HUES6 (cell line): ENCODE measurements around the gene TRMT44.
"Not testable (repeated sequence)": the region's sequence is repeated elsewhere in the genome, so short reads cannot be mapped to it uniquely, and the experiment has no call there.

Source experiments
- H3K27ac ChIP-seq: 2 replicates; pipeline ENCODE4 v1.7.0; 2013; ENCODE audit warnings: low read depth, mild to moderate bottlenecking, low read length, inconsistent platforms
- H3K27me3 ChIP-seq: 2 replicates; pipeline ENCODE4 v1.6.1; 2013; ENCODE audit warnings: low read length; ENCODE audit not compliant: control insufficient read depth, insufficient read depth
- H3K36me3 ChIP-seq: 2 replicates; pipeline ENCODE4 v1.6.1; 2013; ENCODE audit warnings: low read length; ENCODE audit not compliant: control insufficient read depth, insufficient read depth
- H3K4me1 ChIP-seq: 2 replicates; pipeline ENCODE4 v1.6.1; 2013; ENCODE audit warnings: low read length; ENCODE audit not compliant: control insufficient read depth, insufficient read depth
- H3K4me3 ChIP-seq: 2 replicates; pipeline ENCODE4 v1.5.1; 2013; ENCODE audit warnings: low read depth, low read length
- H3K9ac ChIP-seq: one replicate; pipeline ENCODE4 v1.6.1; 2013; ENCODE audit warnings: mild to moderate bottlenecking, low read length
- H3K9me3 ChIP-seq: 2 replicates; pipeline ENCODE4 v1.6.1; 2013; ENCODE audit warnings: low read depth, low read length; ENCODE audit not compliant: control insufficient read depth, insufficient read depth

The TRMT44 gene

GRCh38 chr4:8407756-8408155, 32.8 kb upstream of the TRMT44 start:
- Histone ChIP-seq H3K9ac (no peak overlapping the region), H3K27ac (no peak overlapping the region), H3K4me1 (peaks cover 11% of the 10 kb centered on the region), H3K4me3 (no peak overlapping the region), H3K36me3 (peaks cover 10% of the 10 kb centered on the region), H3K27me3 (no peaks in the 10 kb centered on the region), H3K9me3 (no peaks in the 10 kb centered on the region)

- H3K4me3 ChIP-seq, result no peak overlapping the region
- H3K9me3 ChIP-seq, result no peaks in the 10 kb centered on the region
- peaks cover 12% of the 10 kb centered on the region for H3K36me3 ChIP-seq
- H3K4me1 ChIP-seq, result peaks cover 11% of the 10 kb centered on the region
- no peaks in the 10 kb centered on the region for H3K27me3 ChIP-seq
- no peak overlapping the region for H3K27ac ChIP-seq
- H3K9ac ChIP-seq, result no peak overlapping the region
These were observed 31.1 kb upstream of the TRMT44 start for GRCh38 chr4:8409264-8410065.

DNA sequence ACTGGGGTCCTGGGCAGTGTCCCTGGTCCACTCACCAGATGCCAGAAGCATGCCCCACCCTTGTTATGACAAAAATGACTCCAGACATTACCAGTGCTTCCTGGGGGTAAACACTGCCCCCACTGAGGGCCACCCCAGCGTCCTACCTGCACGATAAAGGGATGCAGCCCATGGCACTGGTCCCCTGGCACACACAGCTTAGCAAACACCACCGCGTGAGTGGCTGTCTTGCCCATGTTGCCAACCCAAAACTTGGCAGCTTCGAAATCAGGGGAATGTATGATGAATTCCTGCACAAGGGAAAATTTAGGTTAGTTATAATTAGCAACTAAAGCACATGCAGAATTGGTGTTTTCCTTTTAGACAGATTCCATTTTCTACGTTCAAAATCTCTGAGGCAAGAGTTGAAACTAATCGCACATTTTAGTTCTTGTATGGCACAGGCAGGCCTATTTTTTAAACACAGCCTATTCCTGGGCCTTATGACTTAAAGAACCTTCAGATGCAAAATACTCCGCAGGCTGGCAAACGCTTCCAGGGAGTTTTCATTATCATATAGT, 30.4 kb upstream of the TRMT44 start:
- Histone ChIP-seq H3K4me3 (no peak overlapping the region), H3K9ac (no peak overlapping the region), H3K27me3 (no peaks in the 10 kb centered on the region), H3K9me3 (no peaks in the 10 kb centered on the region), H3K36me3 (peaks cover 13% of the 10 kb centered on the region), H3K4me1 (peaks cover 11% of the 10 kb centered on the region), H3K27ac (no peak overlapping the region)

GRCh38 chr4:8410641-8411271, 29.8 kb upstream of the TRMT44 start:
- Histone ChIP-seq H3K27me3 (no peaks in the 10 kb centered on the region), H3K4me1 (peaks cover 11% of the 10 kb centered on the region), H3K4me3 (no peak overlapping the region), H3K9ac (no peak overlapping the region), H3K9me3 (no peaks in the 10 kb centered on the region), H3K36me3 (peaks cover 10% of the 10 kb centered on the region), H3K27ac (no peak overlapping the region)

DNA sequence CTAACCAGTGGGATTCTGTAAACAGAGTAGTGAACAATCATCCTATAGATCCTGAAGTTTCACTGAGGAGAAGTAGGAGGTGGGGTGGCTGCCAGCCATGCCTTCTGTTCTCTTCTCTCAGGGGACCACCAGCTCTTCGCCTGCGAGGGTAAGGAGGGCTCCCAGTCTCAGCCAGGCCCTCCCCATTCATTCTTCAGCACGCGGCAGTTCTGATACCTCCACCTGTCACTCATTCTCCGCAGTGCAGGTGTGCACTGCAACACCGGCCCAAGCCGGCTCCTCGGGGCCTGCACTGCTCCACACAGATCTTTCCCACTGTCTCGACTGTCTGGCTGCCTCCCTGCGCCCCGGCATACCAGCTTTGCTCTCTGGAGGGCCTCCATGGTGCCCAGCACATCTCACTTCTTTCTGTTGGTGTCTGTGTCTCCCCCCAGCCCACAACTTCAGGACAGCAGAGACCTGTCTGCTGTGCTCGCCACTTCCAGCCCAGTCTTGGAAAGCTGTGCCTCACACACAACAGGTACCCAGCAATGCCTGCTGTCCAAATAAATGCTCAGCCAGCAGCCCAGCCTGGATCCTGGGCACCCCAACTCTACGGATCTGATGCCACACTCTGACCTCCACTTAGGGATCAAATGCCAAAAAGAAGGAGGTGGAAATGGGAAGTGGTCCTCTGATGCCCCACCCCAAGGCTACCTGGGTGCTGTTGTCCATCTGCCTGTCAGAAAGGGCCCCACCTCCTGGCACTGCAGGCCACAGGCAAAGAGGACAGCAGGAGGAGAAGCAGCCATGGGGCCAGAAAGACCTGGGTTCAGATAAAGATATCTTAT, 29.0 kb upstream of the TRMT44 start:
- Histone ChIP-seq H3K36me3 (peaks cover 12% of the 10 kb centered on the region; the same call in 1 of the 2 replicates), H3K9ac (no peak overlapping the region), H3K9me3 (no peaks in the 10 kb centered on the region), H3K4me1 (peaks cover 11% of the 10 kb centered on the region), H3K4me3 (no peak overlapping the region), H3K27me3 (no peaks in the 10 kb centered on the region), H3K27ac (no peak overlapping the region)

GRCh38 chr4:8412288-8412687, 28.3 kb upstream of the TRMT44 start:
- Histone ChIP-seq H3K27ac (no peak overlapping the region), H3K4me1 (peaks cover 11% of the 10 kb centered on the region), H3K9me3 (no peaks in the 10 kb centered on the region), H3K36me3 (peaks cover 12% of the 10 kb centered on the region; the same call in 1 of the 2 replicates), H3K27me3 (no peaks in the 10 kb centered on the region), H3K4me3 (no peak overlapping the region), H3K9ac (no peak overlapping the region)

DNA sequence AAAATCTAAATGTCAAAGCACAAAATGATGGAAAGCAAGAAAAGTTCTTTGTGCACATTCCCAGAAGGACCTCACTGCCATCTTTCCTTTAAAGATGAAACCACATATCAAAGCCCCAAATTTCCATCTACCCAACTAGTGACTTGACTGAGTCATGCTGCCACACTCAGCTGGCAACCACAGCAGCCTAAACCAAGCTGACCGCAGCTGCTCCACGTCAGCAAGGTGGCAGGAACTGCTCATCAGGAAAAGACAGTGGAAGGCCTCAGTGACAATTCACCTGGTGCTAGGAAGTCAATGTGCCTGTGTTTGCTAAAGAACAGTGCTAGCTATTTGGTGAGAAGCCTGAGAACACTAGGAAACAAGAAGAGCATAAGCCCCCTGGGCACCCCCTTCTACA, 26.2 kb upstream of the TRMT44 start:
- Histone ChIP-seq H3K9me3 (no peaks in the 10 kb centered on the region), H3K9ac (no peak overlapping the region), H3K36me3 (peaks cover 12% of the 10 kb centered on the region; the same call in 1 of the 2 replicates), H3K4me3 (no peak overlapping the region), H3K27ac (no peak overlapping the region), H3K4me1 (peaks cover 11% of the 10 kb centered on the region), H3K27me3 (no peaks in the 10 kb centered on the region)

DNA sequence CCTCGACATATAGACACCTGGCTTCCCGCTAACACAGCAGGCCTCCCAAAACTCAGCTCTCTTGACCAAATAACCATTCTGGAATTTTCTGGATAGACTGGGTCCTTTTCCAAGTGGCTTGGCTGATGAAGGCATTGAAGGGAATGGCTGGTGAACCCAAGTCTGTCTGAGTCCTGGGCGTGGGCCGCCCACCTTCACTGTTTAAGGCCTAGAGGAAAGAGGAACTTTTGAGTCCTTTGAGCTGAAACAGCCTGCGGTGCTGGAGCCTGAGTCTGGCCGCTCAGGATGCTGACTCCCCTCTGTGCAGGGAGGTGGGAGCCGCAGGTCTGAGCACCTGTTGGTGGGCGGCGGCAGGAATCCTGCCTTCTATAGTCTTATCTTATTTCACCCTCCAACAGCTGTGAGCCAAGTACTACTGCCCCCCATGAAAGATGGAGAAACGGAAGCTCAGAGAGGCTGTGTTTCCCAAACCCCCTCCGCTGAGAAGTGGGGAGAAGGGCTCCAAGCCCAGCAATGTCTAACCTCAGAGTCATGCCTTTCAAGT, 23.4 kb upstream of the TRMT44 start:
- Histone ChIP-seq H3K4me3 (no peak overlapping the region), H3K9ac (no peak overlapping the region), H3K9me3 (no peaks in the 10 kb centered on the region), H3K36me3 (peaks cover 12% of the 10 kb centered on the region; the same call in 1 of the 2 replicates), H3K27ac (no peak overlapping the region), H3K27me3 (no peaks in the 10 kb centered on the region), H3K4me1 (no peaks in the 10 kb centered on the region)

- Histone ChIP-seq H3K27me3 (no peaks in the 10 kb centered on the region), H3K4me3 (no peak overlapping the region), H3K9ac (no peak overlapping the region), H3K36me3 (peaks cover 11% of the 10 kb centered on the region; the same call in 1 of the 2 replicates), H3K4me1 (no peaks in the 10 kb centered on the region), H3K27ac (no peak overlapping the region), H3K9me3 (no peaks in the 10 kb centered on the region)
These were observed 21.1 kb upstream of the TRMT44 start for GRCh38 chr4:8419222-8420041.

GRCh38 chr4:8420151-8420550, 20.4 kb upstream of the TRMT44 start:
- not testable (repeated sequence) for H3K27ac ChIP-seq, H3K27me3 ChIP-seq, H3K9ac ChIP-seq, H3K4me3 ChIP-seq, H3K36me3 ChIP-seq, H3K4me1 ChIP-seq, H3K9me3 ChIP-seq
